RWPE2 (cell line): Measurements from ENCODE around the gene RICTOR.

ENCODE experiments used
- ATAC-seq: fragments of 200-7000 bp; cut with Tn5 transposase; 3 replicates; pipeline ENCODE4 v1.9.1; 2021; ENCODE audit warnings: low read depth
- DNase-seq: peaks from one replicate; pipeline ENCODE4 v3.0.0-alpha.2; 2020; ENCODE audit warnings: low spot score
- H3K27ac ChIP-seq: fragments of 450-650 bp; 2 replicates; pipeline ENCODE4 v1.5.1; 2017; ENCODE audit warnings: mild to moderate bottlenecking; ENCODE audit not compliant: poor library complexity, severe bottlenecking
- H3K27me3 ChIP-seq: fragments of 250-450 bp; sonication (Bioruptor Pico); 2 replicates; pipeline ENCODE4 v1.5.1; 2021; ENCODE audit warnings: mild to moderate bottlenecking, moderate library complexity; ENCODE audit not compliant: insufficient read depth, poor library complexity, severe bottlenecking
- H3K36me3 ChIP-seq: fragments of 250-450 bp; sonication (Bioruptor Pico); 2 replicates; pipeline ENCODE4 v1.5.1; 2020; ENCODE audit warnings: low read depth, mild to moderate bottlenecking, moderate library complexity
- H3K4me1 ChIP-seq: fragments of 250-450 bp; sonication (Bioruptor Pico); 2 replicates; pipeline ENCODE4 v1.5.1; 2021; ENCODE audit warnings: mild to moderate bottlenecking, moderate library complexity; ENCODE audit not compliant: insufficient read depth, poor library complexity, severe bottlenecking
- H3K4me3 ChIP-seq: fragments of 250-450 bp; sonication (Bioruptor Pico); 2 replicates; pipeline ENCODE4 v1.5.1; 2021; ENCODE audit warnings: mild to moderate bottlenecking, moderate library complexity; ENCODE audit not compliant: severe bottlenecking
- H3K9me3 ChIP-seq: fragments of 250-450 bp; sonication (Bioruptor Pico); 2 replicates; pipeline ENCODE4 v1.5.1; 2021; ENCODE audit warnings: mild to moderate bottlenecking, moderate library complexity; ENCODE audit not compliant: severe bottlenecking
- TF ChIP-seq, protein P1 (sequence below): fragments of 450-650 bp; IDR thresholded peaks from one replicate; pipeline ENCODE4 v1.5.1; 2017; ENCODE audit warnings: mild to moderate bottlenecking, moderate library complexity; ENCODE audit not compliant: poor library complexity, severe bottlenecking

RICTOR gene

DNA sequence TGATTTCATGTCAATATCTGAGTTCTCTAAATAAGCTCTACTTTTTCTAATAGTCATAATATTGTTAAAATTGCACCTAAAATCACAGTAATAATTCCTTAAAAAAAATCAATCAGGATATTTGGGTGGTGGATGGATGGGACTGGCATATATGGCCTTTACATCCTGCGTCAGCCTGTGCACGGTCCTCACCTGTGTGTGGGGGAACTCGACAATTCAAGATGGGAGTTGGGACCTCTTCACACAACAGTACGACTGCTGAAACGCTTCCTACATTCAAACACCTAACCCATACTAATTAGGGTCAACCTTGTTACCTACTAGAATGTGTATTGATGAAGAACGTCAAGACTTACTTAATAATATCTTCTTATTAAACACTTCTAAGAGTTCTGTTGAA lies 137.9 kb downstream of the RICTOR start:
- Histone ChIP-seq H3K36me3 (peaks cover 90% of the 10 kb centered on the region), H3K4me3 (no peak overlapping the region), H3K27me3 (no peaks in the 10 kb centered on the region), H3K27ac (no peak overlapping the region), H3K4me1 (no peaks in the 10 kb centered on the region), H3K9me3 (no peaks in the 10 kb centered on the region)
- TF ChIP-seq, protein P1, sequence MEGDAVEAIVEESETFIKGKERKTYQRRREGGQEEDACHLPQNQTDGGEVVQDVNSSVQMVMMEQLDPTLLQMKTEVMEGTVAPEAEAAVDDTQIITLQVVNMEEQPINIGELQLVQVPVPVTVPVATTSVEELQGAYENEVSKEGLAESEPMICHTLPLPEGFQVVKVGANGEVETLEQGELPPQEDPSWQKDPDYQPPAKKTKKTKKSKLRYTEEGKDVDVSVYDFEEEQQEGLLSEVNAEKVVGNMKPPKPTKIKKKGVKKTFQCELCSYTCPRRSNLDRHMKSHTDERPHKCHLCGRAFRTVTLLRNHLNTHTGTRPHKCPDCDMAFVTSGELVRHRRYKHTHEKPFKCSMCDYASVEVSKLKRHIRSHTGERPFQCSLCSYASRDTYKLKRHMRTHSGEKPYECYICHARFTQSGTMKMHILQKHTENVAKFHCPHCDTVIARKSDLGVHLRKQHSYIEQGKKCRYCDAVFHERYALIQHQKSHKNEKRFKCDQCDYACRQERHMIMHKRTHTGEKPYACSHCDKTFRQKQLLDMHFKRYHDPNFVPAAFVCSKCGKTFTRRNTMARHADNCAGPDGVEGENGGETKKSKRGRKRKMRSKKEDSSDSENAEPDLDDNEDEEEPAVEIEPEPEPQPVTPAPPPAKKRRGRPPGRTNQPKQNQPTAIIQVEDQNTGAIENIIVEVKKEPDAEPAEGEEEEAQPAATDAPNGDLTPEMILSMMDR, result no peak
- DNase-seq (no peak), ATAC-seq (no peak)

DNA sequence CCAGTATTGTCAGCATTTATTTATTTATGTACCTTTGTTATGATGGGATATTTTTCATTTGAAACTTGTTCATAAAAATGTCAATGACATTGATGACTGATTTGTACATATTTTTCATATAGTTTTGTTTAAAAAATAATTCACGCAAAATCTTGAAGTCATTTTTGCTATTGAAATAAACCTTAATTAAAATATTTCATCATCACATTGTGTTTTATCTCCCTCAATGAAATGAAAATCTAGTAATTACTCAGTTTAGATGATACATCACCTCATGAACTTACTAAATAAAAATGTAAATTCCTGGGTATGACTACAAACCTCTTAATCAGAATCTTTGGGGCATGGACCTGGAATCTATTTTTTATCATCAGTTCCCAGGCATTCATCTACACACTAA lies 138.8 kb downstream of the RICTOR start:
- TF ChIP-seq, protein P1, result no peak
- no peak for DNase-seq
- peaks cover 91% of the 10 kb centered on the region for H3K36me3 ChIP-seq
- no peak for ATAC-seq
- H3K4me3 ChIP-seq, result no peak overlapping the region
- no peaks in the 10 kb centered on the region for H3K9me3 ChIP-seq
- H3K4me1 ChIP-seq, result no peaks in the 10 kb centered on the region
- H3K27me3 ChIP-seq, result no peaks in the 10 kb centered on the region
- no peak overlapping the region for H3K27ac ChIP-seq

DNA sequence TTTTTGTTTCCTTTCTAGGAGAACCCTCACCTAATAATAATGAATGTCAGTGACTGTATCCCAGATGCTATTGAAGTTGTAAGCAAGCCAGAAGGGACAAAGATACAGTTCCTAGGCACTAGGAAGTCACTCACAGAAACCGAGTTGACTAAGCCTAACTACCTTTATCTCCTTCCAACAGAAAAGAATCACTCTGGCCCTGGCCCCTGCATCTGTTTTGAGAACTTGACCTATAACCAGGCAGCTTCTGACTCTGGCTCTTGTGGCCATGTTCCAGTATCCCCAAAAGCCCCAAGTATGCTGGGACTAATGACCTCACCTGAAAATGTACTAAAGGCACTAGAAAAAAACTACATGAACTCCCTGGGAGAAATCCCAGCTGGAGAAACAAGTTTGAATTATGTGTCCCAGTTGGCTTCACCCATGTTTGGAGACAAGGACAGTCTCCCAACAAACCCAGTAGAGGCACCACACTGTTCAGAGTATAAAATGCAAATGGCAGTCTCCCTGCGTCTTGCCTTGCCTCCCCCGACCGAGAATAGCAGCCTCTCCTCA lies 141.3 kb downstream of the RICTOR start:
- Histone ChIP-seq H3K27ac (no peak overlapping the region), H3K9me3 (no peaks in the 10 kb centered on the region), H3K4me3 (no peak overlapping the region), H3K36me3 (peaks cover 98% of the 10 kb centered on the region), H3K4me1 (no peaks in the 10 kb centered on the region), H3K27me3 (no peaks in the 10 kb centered on the region)
- TF ChIP-seq, protein P1, result no peak
- DNase-seq (no peak), ATAC-seq (no peak)

DNA sequence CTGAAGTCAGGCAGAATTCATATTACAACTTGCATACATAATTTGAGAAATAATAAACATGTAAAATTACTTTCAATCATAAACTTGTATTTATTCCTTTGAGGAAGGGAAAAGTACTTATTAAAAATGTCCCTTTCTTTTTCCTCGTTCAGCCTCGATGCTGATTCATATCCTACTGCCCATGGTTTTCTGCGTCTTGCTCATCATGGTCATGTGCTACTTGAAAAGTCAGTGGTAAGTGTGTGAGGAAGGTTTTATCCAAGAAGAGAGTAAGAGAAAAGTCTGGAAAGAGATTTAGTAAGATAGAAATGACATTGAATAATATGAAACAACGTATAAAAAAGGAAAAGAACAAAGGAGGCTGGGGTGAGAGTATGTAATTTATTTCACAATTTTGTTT lies 142.5 kb downstream of the RICTOR start:
- Histone ChIP-seq H3K9me3 (no peaks in the 10 kb centered on the region), H3K27ac (no peak overlapping the region), H3K4me1 (no peaks in the 10 kb centered on the region), H3K36me3 (peaks cover 100% of the 10 kb centered on the region), H3K27me3 (no peaks in the 10 kb centered on the region), H3K4me3 (no peak overlapping the region)
- ATAC-seq (no peak), DNase-seq (no peak)
- TF ChIP-seq, protein P1, result no peak

DNA sequence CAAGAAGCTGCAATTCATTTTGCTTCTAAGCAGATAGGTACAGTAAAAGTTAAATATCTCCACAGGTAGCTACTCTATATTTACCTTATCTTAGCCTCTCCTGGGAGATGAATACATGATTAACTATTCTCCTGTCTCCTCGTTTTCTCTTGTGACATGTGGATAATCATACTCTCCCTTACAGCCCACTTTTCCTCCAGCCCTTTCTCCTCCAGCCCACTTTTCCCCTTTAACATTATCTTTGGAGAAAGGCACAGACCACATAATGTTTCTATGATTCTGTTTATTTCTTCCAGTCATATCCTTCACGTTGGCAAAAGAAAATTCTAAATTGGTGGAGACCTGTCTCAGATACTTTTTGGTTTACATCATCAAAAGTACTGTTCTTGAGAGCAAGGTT lies 144.4 kb downstream of the RICTOR start:
- no peak for ATAC-seq
- DNase-seq, result no peak
- H3K36me3 ChIP-seq, result peaks cover 100% of the 10 kb centered on the region
- H3K4me3 ChIP-seq, result no peak overlapping the region
- H3K27me3 ChIP-seq, result no peaks in the 10 kb centered on the region
- H3K4me1 ChIP-seq, result no peaks in the 10 kb centered on the region
- no peaks in the 10 kb centered on the region for H3K9me3 ChIP-seq
- TF ChIP-seq, protein P1, result no peak
- H3K27ac ChIP-seq, result no peak overlapping the region
